T-helper 22 cell (primary cell): ENCODE results near the gene CD1E.
"Not testable (repeated sequence)": the region's sequence is repeated elsewhere in the genome, so short reads cannot be mapped to it uniquely, and the experiment has no call there.

Experiments used
- DNase-seq: peaks from one replicate; pipeline ENCODE4 v3.0.0-alpha.2; 2020; ENCODE audit warnings: low read depth

Gene CD1E

DNA sequence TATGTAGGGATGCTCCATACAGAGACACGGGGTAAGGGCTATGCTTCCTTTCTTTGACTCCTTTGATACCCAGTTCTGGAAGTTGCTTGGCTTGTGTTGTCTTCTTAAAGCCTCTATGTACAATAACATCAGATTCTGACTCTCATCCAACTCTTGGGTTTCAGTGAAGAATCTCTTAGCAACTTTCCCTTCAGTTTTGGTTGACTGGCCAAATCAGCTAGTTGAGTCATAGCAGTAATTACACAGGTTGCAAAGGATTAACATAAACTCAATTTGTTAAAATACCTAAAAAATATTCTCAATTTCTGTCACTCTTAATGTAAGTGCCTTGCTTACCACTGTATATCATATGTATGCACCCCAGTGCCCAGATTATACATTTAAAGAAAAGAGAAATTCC lies 9.2 kb downstream of the CD1E start:
- DNase-seq = no peak

DNA sequence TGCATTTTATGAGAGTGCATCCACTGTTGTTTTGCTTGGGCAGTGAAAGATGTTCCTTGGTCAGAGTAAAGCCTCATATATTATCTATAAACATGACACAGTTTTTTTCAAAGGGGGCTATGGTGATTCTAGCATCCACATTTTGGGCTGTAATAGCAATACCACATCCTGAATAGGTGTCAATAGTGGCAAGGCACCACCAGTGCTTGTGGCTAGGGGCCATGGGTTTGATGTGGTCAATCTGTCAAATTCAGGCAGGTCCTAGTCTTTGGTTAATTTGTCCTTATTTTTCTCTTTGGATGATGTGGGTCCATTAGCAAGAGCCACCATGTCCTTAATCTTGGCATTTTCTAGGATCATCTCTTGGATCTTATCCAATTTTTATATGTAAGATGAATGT lies 13.1 kb downstream of the CD1E start:
- DNase-seq = no peak

DNA sequence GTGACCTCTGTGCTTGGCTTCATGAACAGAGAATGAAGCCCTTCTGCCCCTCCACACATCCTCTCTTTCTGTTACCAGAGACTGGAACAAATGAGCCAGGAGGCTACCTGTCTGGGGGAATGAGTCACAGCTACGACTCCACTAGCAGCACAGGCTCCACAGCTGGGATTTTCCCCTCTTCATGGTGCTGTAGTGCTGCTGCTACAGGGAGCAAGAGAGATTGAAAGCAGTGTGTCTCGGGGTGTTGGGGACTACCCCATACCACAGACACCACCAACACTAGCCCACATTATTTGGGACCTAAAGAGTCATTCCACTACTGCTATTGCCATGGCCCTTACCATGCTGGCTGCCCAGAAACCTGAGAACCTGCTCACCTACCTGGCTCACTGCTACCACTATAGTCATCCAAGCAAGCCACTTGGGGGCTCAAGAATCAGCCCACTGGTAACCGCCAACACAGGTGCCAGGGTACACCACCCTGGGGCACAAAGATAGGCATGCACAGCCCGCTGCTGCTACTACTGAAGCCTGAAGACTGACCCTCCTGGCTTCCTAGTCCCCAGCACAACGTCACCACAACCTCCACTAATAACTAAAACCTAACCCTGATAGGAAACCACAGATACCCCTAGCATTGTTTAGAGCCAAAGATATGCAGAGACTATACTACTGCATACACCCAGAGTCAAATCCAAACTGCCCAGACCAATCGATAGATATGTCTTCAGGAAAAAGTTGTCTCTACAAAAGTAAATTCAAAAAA lies 17.7 kb downstream of the CD1E start:
- no peak for DNase-seq

DNA sequence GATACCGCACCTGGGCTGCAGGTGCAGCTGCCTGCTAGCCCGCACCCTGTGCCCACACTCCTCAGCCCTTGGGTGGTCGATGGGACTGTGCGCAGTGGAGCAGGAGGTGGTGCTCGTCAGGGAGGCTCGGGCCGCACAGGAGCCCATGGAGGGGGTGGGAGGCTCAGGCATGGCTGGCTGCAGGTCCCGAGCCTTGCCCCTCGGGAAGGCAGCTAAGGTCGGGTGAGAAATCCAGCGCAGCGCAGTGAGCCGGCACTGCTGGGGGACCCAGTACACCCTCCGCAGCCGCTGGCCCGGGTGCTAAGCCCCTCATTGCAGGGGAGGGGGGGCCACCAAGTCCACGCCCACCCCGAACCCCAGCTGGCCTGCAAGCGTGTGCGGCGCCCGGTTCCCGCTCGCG lies 20.4 kb downstream of the CD1E start:
- not testable (repeated sequence) for DNase-seq

DNA sequence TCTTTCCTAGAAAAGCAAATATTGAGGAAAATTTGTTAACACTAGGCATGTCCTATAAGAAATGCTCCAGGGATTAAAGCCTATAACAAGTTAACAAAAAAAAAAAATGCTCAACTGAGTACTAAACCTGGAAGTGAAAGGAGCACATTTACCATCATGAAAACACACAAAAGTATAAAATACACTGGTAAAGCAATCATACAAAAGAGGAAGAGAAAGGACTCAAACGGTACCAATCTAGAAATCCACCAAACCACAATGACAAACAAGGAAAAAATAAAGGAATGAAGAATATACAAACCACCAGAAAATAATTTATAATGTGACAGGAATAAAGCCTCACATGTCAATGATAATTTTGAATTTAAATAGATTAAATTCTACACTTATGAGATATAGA lies 21.2 kb downstream of the CD1E start:
- DNase-seq = no peak

DNA sequence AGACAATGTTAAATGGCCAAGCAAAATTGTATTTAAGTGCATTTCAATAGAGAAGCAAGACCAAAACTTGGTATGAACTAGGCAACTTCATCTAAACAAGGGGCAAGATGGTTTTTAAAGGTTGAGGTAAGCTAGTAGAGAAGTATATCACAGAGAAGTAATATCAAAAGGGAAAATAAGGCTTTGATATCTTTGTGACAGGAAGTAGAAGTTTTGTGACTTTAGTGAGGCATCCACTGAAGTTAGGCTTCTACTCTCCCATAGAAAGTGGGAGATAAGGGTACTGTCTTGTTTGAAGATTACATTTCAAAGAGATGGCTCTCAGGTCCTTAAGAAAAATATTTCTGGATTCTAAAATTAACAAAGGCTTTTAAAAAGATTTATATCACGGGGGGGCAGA lies 36.6 kb downstream of the CD1E start:
- no peak for DNase-seq

DNA sequence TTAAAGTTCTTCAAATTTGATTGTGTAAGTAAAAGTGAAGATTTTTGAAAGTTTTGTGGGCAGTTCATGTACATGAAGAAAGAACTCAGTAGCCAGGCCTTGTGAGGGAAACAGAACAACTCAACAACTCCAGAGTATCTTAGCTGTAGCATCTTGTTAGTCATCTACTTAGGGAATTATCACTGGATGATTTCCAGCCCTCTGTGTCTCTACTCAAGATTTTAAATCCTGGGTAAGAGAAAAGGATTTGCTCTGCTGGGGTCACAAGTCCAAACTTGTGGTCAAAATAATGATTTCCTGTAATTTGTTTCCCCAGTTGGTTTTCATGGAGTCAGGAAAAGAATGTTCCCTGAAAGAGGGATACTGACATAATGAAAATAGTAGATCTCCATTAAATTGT lies 37.4 kb downstream of the CD1E start:
- no peak for DNase-seq

DNA sequence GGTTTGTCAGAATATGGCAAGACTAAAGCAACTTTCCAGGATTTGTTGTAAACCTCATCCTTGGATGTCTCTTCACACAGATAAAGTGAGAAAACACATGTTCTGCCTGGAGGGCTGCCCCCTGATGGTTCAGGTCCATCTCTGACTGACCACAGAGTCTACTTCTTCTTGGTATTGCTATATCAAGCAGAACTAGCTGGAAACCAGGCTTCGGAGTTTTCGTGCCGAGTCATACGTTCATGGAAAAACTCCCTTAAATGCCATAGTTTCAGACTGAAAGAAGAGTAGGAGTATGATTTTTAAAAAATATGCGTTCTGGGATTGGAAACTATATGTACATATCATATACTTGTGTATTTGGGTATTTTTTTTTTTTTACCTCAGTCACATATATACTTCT lies 39.8 kb downstream of the CD1E start:
- DNase-seq = no peak

DNA sequence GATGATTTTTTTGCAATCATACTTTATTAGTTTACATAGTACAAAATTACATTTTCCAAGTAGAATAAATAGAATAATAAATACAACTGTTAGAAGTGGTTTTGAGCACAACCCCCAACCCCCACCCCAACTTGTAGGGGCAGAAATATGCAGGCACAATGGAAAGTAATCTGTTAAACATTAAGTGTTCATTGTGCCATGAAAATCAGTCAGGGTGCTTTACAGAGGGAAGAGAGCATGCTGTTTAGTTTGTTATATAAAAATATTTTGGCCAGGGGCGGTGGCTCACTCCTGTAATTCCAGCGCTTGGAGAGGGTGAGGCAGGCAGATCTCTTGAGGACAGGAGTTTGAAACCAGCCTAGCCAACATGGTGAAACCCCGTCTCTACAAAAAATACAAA lies 43.0 kb downstream of the CD1E start:
- no peak for DNase-seq

DNA sequence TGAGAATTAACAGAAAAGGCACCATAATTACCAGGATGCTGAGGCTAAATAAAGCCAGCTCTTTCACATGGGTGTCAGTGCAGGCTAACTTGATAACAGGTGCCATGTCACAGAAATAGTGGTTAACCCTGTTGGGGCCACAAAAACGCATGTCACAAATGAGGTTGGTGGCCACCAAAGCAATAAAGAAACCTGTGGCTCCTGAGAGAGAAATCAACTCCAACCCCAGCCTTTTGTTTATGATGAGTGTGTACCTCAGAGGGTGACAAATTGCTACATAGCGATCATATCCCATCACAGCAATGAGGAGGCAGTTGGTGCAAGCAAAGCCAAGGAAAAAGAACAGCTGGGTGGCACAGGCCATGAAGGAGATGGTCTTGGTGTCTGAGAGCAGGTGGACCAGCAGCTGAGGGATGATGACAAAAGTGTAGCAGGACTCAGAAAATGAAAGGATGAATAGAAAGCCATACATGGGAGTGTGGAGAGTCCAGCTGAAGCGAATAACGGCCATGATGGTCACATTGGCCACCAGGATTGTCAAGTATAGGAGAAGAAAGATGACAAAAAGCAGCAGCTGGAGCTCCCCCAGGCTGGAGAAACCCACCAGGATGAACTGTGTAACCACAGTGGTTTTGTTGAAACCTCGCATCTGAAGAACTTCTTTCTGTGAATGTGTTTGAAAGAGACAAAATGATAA lies 45.3 kb downstream of the CD1E start, which contains the start of gene OR10T2:
Gene OR10T2 (minus strand): TSS at position 649 of the 697 bp plus-strand sequence. CDS start 0 bp downstream, at position 649.
- DNase-seq = no peak

DNA sequence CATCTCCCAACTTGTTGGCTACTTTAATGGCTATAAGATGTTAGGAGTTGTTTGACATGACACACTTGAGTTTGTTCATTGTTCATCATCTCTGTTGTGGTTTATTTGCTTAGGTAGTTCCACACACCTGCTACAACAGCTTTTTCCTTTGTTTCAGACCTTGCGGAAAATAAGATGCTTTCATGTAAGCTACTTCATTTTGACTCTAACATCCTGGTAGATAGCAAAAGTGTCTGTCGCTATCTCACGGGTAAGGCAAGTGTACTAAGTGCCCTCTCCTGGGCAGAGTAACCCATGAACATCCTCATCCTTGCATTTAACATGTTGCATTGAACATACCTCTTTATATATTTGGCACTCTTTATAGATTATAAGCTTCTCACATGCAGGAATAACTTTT lies 47.2 kb downstream of the CD1E start:
- DNase-seq = no peak

DNA sequence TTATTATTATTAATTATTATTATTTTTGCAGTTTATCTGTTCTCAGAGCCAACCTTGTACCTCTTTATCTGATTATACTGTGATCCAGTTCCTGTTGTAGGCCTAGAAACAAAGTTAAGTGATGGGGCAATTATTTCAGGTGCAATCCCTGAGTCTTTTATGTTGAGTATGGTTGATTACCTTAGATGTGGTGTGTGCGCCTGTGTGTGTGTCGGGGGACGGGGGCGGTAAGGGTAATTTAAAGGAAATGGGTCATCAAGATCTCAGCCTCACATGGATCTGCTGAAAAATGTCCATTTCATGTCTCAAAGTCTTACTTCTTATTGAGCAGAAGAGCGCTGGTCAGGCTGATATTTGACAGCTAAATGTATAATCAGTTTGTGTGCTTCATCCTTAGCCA lies 53.4 kb downstream of the CD1E start:
- no peak for DNase-seq
